GM12801 (cell line): ENCODE results near the gene FAM76A.

ENCODE experiments used
- TF ChIP-seq, protein P1 (sequence below): IDR thresholded peaks from one replicate; pipeline ENCODE4 v1.5.1; 2011; ENCODE audit warnings: control low read depth; ENCODE audit not compliant: insufficient read length; ENCODE audit errors: extremely low read depth

FAM76A gene

DNA sequence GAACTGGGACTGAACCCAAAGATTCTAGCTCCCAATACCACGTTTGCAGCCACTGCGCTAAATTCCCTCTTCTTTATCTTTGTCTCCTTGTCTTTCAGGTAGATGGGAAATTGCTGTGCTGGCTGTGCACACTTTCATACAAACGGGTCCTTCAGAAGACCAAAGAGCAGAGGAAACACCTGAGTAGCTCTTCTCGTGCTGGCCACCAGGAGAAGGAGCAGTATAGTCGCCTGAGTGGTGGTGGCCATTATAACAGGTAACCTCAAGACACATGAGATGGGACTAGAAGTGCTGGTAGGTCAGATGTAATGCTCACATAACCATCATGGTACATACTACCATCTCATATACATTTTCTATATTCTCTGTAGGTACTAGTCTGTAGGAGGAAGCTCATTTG is 18.8 kb downstream of the FAM76A start:
- TF ChIP-seq, protein P1, sequence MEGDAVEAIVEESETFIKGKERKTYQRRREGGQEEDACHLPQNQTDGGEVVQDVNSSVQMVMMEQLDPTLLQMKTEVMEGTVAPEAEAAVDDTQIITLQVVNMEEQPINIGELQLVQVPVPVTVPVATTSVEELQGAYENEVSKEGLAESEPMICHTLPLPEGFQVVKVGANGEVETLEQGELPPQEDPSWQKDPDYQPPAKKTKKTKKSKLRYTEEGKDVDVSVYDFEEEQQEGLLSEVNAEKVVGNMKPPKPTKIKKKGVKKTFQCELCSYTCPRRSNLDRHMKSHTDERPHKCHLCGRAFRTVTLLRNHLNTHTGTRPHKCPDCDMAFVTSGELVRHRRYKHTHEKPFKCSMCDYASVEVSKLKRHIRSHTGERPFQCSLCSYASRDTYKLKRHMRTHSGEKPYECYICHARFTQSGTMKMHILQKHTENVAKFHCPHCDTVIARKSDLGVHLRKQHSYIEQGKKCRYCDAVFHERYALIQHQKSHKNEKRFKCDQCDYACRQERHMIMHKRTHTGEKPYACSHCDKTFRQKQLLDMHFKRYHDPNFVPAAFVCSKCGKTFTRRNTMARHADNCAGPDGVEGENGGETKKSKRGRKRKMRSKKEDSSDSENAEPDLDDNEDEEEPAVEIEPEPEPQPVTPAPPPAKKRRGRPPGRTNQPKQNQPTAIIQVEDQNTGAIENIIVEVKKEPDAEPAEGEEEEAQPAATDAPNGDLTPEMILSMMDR = no peak

GRCh38 chr1:27745466-27745865 is 19.7 kb downstream of the FAM76A start:
- TF ChIP-seq, protein P1 = no peak

DNA sequence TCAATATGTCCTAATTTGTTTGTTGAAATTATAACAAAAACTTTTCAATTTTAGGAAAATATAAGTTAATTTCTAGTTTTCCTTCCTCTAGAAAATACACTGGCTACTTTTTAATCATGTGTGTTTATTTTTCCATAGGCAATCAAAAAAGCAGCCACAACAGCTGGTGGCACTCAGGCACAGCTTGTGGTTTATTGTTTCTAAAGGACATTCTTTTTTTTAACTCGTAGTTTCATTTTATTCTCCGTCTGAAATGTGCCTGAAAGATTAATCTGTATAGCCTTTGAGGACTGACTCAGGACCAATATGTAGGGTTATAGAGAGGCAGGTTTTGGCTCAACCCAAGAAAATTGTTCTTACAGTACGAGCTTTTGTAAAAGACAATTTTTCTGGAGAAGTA is 26.6 kb downstream of the FAM76A start:
- TF ChIP-seq, protein P1 = no peak

GRCh38 chr1:27755286-27755685 is 29.5 kb downstream of the FAM76A start:
- TF ChIP-seq, protein P1 = no peak

- TF ChIP-seq, protein P1 = no peak
These were observed 30.1 kb downstream of the FAM76A start for GRCh38 chr1:27755865-27756264.

DNA sequence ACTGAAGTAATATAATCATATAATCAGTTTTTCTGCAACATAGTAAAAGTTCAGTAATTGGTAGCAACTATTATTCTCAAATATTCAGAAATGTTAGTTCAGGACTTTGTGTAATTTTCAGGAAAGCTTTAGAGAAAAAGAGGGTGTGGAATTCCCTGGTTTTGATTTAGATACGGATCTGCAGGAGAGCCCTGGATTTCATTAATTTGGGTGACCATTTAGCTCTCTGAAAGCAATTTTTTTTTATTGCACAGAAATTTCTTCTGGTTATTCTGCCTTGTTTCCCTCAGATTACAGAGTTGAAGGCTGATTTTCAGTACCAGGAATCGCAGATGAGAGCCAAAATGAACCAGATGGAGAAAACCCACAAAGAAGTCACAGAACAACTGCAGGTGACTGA is 33.5 kb downstream of the FAM76A start:
- TF ChIP-seq, protein P1 = no peak

DNA sequence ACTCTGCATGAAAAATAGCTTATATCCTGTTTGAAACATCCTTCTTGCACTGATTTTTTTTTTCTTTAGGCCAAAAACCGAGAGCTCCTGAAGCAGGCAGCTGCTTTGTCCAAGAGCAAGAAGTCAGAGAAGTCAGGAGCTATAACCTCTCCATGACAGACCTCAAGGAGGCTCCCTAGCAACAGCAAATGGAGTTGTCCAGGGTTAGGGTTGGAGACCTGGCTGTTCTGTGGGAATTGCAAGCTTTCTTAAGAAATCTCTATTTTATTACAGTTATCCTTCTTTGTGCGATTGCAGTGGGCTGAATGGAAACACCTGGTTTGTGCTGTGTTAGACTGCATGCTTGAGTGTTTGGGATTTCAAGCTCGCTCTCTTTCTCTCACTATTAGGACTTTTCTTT is 34.7 kb downstream of the FAM76A start:
- TF ChIP-seq, protein P1 = no peak

DNA sequence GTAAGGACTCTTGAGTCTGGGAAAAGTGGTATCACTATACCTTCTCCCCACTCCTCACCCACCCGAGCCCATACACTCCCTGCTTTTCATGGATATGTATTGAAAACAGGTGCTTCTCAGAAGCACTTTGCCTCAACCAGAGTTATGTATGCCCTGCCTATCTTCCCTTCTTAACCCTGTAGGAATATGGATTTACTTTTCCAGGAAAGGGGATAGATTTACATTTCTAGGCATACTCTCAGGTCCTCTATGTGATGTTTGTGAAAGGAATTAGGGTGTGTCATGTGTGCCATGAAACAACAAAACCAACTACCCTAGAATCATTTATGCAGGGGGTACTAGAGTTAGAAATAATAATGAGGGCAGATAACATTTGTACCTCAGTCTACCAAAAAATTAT is 36.3 kb downstream of the FAM76A start:
- TF ChIP-seq, protein P1 = no peak
